K562 (cell line): ENCODE measurements around the gene KIF19. TPM values are rescaled to one million over a fixed set of nuclear protein-coding genes. Genes with fewer than 3 reads are reported as not detected.

Experiments used
- ATAC-seq: fragments of 200-7000 bp; cut with Tn5 transposase; 3 replicates; pipeline ENCODE4 v1.9.1; 2020; ENCODE audit warnings: moderate library complexity
- BruUV-seq: library from RNA; stranded (reverse); fragments of 400-500 nt; replicated peaks from 2 replicates; lab custom pipeline; 2021; lab: Mats Ljungman, UMichigan
- CTCF ChIA-PET: fragments of 300-600 bp; formaldehyde crosslinking; extraction: SDS; loops from one replicate; lab custom pipeline; 2021; ENCODE audit warnings: low intra/inter-chr PET ratio; lab: Yijun Ruan, JAX
- POLR2A ChIA-PET: fragments of 300-600, 350-650 bp; sonication (Branson Sonifier 250); formaldehyde crosslinking; extraction: SDS; loops from one replicate; lab custom pipeline; 2021; ENCODE audit warnings: antibody characterized with exemption, inconsistent platforms; lab: Yijun Ruan, JAX
- DNase-seq, 4 experiments: peaks; one replicate each; pipeline versions ENCODE4 v3.0.0 to v3.0.0-alpha.2; 2011 to 2018; ENCODE audit warnings: low spot score in 3 of 4, mixed read lengths in 3 of 4; ENCODE audit errors: extremely low read depth in 1 of 4
- FAIRE-seq: peaks from 2 replicates; lab custom pipeline; 2011; peaks lifted over from hg19 to GRCh38; lab: Jason Lieb, UNC
- H2AFZ ChIP-seq: 2 replicates; pipeline ENCODE4 v1.6.0; 2011; ENCODE audit warnings: low read depth, low read length, control low read depth, inconsistent platforms
- H3K27ac ChIP-seq: fragments of 200-600 bp; 3 replicates; pipeline ENCODE4 v1.8.0; 2011; ENCODE audit warnings: low read depth, mild to moderate bottlenecking, control low read depth, inconsistent platforms, low read length, moderate library complexity, mixed read lengths; ENCODE audit errors: extremely low read depth
- H3K27me3 ChIP-seq, 2 experiments: fragments of 300-600 bp in 1 of 2; 2 replicates in 1 of 2; 3 replicates in 1 of 2; pipeline versions ENCODE4 v1.6.0 to v1.8.0; 2011; ENCODE audit warnings: inconsistent platforms in 2 of 2, low read length in 2 of 2, mild to moderate bottlenecking in 1 of 2, mixed read lengths in 1 of 2, moderate library complexity in 1 of 2; ENCODE audit not compliant: control insufficient read depth in 2 of 2, insufficient read depth in 2 of 2
- H3K36me3 ChIP-seq: fragments of 300-600 bp; 3 replicates; pipeline ENCODE4 v1.8.0; 2011; ENCODE audit warnings: mild to moderate bottlenecking, low read length, inconsistent platforms; ENCODE audit not compliant: control insufficient read depth, insufficient read depth
- H3K4me1 ChIP-seq, 2 experiments: fragments of 200-600 bp in 1 of 2; replicated peaks in 1 of 2; 2 replicates in 1 of 2; 3 replicates in 1 of 2; pipeline versions ENCODE4 v1.5.1 to v1.8.0; 2011; ENCODE audit warnings: inconsistent platforms in 2 of 2, low read length in 2 of 2, mild to moderate bottlenecking in 1 of 2, mixed read lengths in 1 of 2, moderate library complexity in 1 of 2; ENCODE audit not compliant: control insufficient read depth in 2 of 2, insufficient read depth in 2 of 2
- H3K4me2 ChIP-seq: 2 replicates; pipeline ENCODE4 v1.6.1; 2011; ENCODE audit warnings: low read length, control low read depth, inconsistent platforms, mixed read lengths; ENCODE audit not compliant: insufficient read depth
- H3K4me3 ChIP-seq: fragments of 200-600 bp; sonication (generic), shearing (Covaris generic); 2 replicates; pipeline ENCODE4 v1.5.1; 2016; ENCODE audit warnings: control low read depth, inconsistent platforms
- H3K79me2 ChIP-seq: fragments of 200-600 bp; 3 replicates; pipeline ENCODE4 v1.8.0; 2011; ENCODE audit warnings: low read length, inconsistent platforms; ENCODE audit not compliant: control insufficient read depth, insufficient read depth
- H3K9ac ChIP-seq, 2 experiments: 2 replicates each; pipeline versions ENCODE4 v1.6.0 to v1.6.1; 2011; ENCODE audit warnings: low read depth in 2 of 2, low read length in 2 of 2, control low read depth in 1 of 2, inconsistent platforms in 1 of 2, mild to moderate bottlenecking in 1 of 2, mixed read lengths in 1 of 2; ENCODE audit not compliant: insufficient read depth in 1 of 2
- H3K9me1 ChIP-seq: one replicate; pipeline ENCODE4 v1.6.0; 2011; ENCODE audit warnings: inconsistent platforms, mild to moderate bottlenecking, low read length, moderate library complexity; ENCODE audit not compliant: control insufficient read depth, insufficient read depth
- H3K9me3 ChIP-seq: replicated peaks from 2 replicates; pipeline ENCODE4 v1.5.1; 2011; ENCODE audit warnings: low read depth, low read length, inconsistent platforms; ENCODE audit not compliant: control insufficient read depth, insufficient read depth
- H4K20me1 ChIP-seq: replicated peaks from 2 replicates; pipeline ENCODE4 v1.6.1; 2011; ENCODE audit warnings: low read length, inconsistent platforms, mixed read lengths; ENCODE audit not compliant: control insufficient read depth, insufficient read depth
- CEBPG ChIP-seq, 3 experiments: fragments of 200-800 bp in 1 of 3; sonication (Bioruptor generic) in 1 of 3; sonication (generic) in 1 of 3; formaldehyde crosslinking in 1 of 3; IDR thresholded peaks in 2 of 3; conservative IDR thresholded peaks in 1 of 3; 2 replicates each; pipeline versions ENCODE4 v1.6.1 to v1.8.0; 2016 to 2022; ENCODE audit warnings: missing compliant biosample characterization in 2 of 3, missing genetic modification characterization in 2 of 3, mild to moderate bottlenecking in 1 of 3, missing genetic modification reagents in 1 of 3
- GABPA ChIP-seq: fragments of 200-800 bp; sonication (Bioruptor generic); conservative IDR thresholded peaks from 2 replicates; pipeline ENCODE4 v1.6.1; 2016; ENCODE audit warnings: low read depth, missing genetic modification characterization, missing compliant biosample characterization
- KDM5B ChIP-seq: fragments of 200-600 bp; sonication (generic); IDR thresholded peaks from 2 replicates; pipeline ENCODE4 v1.6.1; 2012; ENCODE audit warnings: low read depth, mild to moderate bottlenecking, moderate library complexity, low read length, control low read depth, inconsistent platforms; ENCODE audit not compliant: insufficient replicate concordance
- MTA1 ChIP-seq: fragments of 450-650 bp; IDR thresholded peaks from 2 replicates; pipeline ENCODE4 v1.6.1; 2017; ENCODE audit warnings: borderline replicate concordance
- NFIX ChIP-seq: fragments of 250-450 bp; sonication (Bioruptor Pico); IDR thresholded peaks from 2 replicates; pipeline ENCODE4 v1.4.0; 2020; ENCODE audit warnings: low read depth, mild to moderate bottlenecking, moderate library complexity
- ZFX ChIP-seq: sonication (generic); formaldehyde crosslinking; IDR thresholded peaks from 2 replicates; pipeline ENCODE4 v1.8.0; 2022; ENCODE audit warnings: mild to moderate bottlenecking, missing genetic modification reagents, moderate library complexity
- WGBS: fragments of 100-300 bp; shearing (Covaris generic); methylation state at CpG from one replicate; pipeline ENCODE4 v1.1.6; 2016; ENCODE audit warnings: low coverage, mixed read lengths; ENCODE audit not compliant: insufficient coverage; ENCODE audit errors: missing lambda C conversion rate; 5-methylcytosine and 5-hydroxymethylcytosine counted together
- in situ Hi-C: fragments of 300-500 bp; cut with MboI; formaldehyde crosslinking; loops from 4 replicates; pipeline ENCODE4 v1.15.0; 2018; ENCODE audit warnings: inconsistent platforms, mixed read lengths
- intact Hi-C: fragments of 100-400 bp; cut with micrococcal nuclease; formaldehyde crosslinking; loops from 2 replicates; pipeline ENCODE4 v1.14.2; 2022
- polyA plus RNA-seq, 8 experiments: library from polyadenylated mRNA; depleted of rRNA in 4 of 8; stranded (reverse) in 5 of 8; unstranded in 3 of 8; fragments of >200 nt; fragmentation: Nextera tagmentation in 2 of 8; fragmentation: Illumina TruSeq in 1 of 8; extraction: Ambion mirVana in 2 of 8; extraction: Trizol in 1 of 8; gene quantifications; 2 replicates each; pipeline versions ENCODE4 v1.2.1 to v1.2.3, GENCODE V29; 2011 to 2014; ENCODE audit warnings: inconsistent platforms in 1 of 8, missing spikeins in 1 of 8
- total RNA-seq, 7 experiments: library from RNA; depleted of rRNA in 6 of 7; stranded (reverse); fragments of >200 nt in 6 of 7; fragmentation: Illumina TruSeq in 2 of 7; extraction: Trizol in 2 of 7; gene quantifications; 2 replicates each; pipeline versions ENCODE4 v1.2.1 to v1.2.3, GENCODE V29; 2011 to 2021; ENCODE audit warnings: low replicate concordance in 1 of 7
- TF ChIP-seq, protein P1 (sequence below): sonication (generic); IDR thresholded peaks from 2 replicates; pipeline ENCODE4 v1.6.1; 2016
- TF ChIP-seq, protein P2 (sequence below): sonication (generic); formaldehyde crosslinking; IDR thresholded peaks from 2 replicates; pipeline ENCODE4 v1.8.1; 2023; ENCODE audit warnings: mild to moderate bottlenecking, missing genetic modification reagents
- TF ChIP-seq, protein P3 (sequence below), 3 experiments: IDR thresholded peaks in 2 of 3; conservative IDR thresholded peaks in 1 of 3; 2 replicates each; pipeline ENCODE4 v1.5.1; 2011 to 2012; ENCODE audit warnings: low read length in 3 of 3, mild to moderate bottlenecking in 3 of 3, control low read depth in 2 of 3, improper control_type of control experiment in 1 of 3, inconsistent platforms in 1 of 3, low read depth in 1 of 3, mixed read lengths in 1 of 3, moderate library complexity in 1 of 3; ENCODE audit not compliant: insufficient read depth in 2 of 3
- TF ChIP-seq, protein P4 (sequence below): fragments of 450-650 bp; formaldehyde crosslinking; IDR thresholded peaks from 2 replicates; pipeline ENCODE4 v1.4.0; 2022; ENCODE audit warnings: missing genetic modification characterization

KIF19 gene
- total and polyA plus RNA-seq, 9 of the 15 experiments (the other 6 are each of a cell fraction or from before 2014, with no cell fraction given), result 0.10 TPM; not detected in 8

DNA sequence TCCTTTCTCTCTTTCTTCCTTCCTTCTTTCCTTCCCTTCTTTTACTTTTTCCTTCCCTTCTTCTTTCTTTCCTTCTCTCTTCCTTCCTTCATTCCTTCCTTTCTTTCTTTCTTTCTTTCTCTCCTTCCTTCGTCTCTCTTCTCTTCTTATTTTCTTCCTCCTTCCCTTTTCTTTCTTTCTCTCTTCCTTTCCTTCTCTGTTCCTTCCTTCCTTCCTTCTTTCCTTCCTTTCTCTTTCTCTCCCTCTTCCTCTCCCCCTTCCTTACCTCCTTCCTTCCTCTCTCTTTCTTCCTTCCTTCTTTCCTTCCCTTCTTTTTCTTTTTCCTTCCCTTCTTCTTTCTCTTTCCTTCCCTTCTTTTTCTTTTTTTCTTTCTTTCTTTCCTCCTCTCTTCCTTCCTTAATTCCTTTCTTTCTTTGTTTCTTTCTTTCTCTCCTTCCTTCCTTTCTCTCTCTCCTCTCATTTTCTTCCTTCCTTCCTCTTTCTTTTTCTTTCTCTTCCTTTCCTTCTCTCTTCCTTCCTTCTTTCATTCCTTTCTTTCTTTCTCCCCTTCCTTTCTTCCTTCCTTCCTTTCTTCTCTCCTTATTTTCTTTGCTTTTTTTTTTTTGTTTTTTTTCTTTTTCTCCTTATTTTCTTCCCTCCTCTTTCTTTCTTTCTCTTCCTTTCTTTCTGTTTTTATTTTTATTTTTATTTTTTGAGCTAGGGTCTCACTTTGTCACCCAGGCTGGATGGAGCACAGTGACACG, 64.1 kb downstream of the KIF19 start (continued):
- TF ChIP-seq, protein P1, sequence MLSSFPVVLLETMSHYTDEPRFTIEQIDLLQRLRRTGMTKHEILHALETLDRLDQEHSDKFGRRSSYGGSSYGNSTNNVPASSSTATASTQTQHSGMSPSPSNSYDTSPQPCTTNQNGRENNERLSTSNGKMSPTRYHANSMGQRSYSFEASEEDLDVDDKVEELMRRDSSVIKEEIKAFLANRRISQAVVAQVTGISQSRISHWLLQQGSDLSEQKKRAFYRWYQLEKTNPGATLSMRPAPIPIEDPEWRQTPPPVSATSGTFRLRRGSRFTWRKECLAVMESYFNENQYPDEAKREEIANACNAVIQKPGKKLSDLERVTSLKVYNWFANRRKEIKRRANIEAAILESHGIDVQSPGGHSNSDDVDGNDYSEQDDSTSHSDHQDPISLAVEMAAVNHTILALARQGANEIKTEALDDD, result no peak
- TF ChIP-seq MTA1, result peak; percentile 77; the same call in 1 of the 2 replicates

DNA sequence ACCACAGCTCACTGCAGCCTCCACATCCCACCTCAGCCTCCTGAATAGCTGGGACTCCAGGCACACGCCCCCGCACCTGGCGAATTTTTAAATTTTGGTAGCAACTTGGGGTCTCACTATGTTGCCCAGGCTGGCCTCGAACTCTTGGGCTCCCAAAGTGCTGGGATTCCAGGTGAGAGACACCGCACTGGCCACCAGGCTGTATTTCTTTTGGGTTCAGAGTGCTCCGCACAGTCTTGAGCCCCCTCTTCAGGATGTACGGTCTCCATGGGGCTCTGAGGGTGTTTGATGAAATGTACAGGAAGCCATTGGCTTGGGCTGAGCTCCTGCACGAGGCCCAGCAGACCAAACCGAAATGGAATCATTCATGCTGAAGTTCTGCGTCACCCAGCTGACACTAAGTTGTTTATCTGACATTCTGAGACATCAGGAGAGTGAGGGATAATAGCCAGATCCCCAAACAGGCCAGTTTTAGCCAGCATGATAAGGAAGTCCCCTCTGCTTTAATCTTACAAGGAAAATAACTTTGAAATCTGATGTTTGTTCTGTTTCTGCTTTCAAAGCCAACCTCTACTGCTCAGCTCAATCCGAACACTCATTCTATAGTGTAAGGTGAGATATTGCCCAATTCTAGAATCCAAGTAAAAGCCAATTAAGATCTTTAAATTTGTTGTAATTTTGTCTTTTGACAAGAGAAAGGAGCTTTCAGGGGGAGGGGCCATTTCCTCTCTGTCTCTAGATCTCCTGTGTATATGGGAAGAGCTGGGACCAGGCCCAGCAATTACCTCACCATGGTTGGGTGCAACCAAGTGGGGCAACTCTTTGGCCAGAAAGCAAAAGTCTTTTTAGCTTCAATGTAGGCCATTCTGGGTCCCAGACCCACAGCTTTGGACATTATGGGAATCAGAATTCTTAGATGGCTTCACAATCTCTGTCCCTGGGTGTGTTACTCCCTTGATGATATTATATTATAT, 64.9 kb downstream of the KIF19 start:
- Histone ChIP-seq H3K4me2 (no peak overlapping the region), H3K9me3 (no peaks in the 10 kb centered on the region; the same call in 1 of the 2 replicates), H3K27me3 (peaks cover 24 to 36% of the 10 kb centered on the region in 2 experiments; a peak in 4 of 5 replicates), H4K20me1 (no peaks in the 10 kb centered on the region), H3K9me1 (no peaks in the 10 kb centered on the region), H3K4me1 (peaks cover 0 to 11% of the 10 kb centered on the region in 2 experiments; a peak in 3 of 5 replicates), H3K36me3 (no peaks in the 10 kb centered on the region), H3K4me3 (no peak overlapping the region), H2AFZ (no peak overlapping the region), H3K9ac (no peak overlapping the region), H3K79me2 (no peaks in the 10 kb centered on the region), H3K27ac (no peak overlapping the region)
- no peak for DNase-seq
- FAIRE-seq, result no peak
- in situ Hi-C loops (no loop called here), intact Hi-C loops (no loop called here)
- POLR2A ChIA-PET, result interaction anchor here (0.6 to 1.2 kb wide), 2 partner anchors 21 to 65 kb away, joined by 3 to 4 read pairs; no protein-coding TSS in a partner anchor
- WGBS, result 2% methylated on average over 11 of the region's 11 CpGs
- no TSS peak for BruUV-seq
- no peak for ATAC-seq
- CTCF ChIA-PET, result no interaction called here
- TF ChIP-seq ZFX (CRISPR knock-in tag) (peak; percentile 47; the same call in 1 of the 2 replicates), GABPA (tag) (peak; percentile 22; the same call in 1 of the 2 replicates), NFIX (CRISPR knock-in tag) (no peak), KDM5B (no peak), CEBPG (CRISPR knock-in tag; IDR thresholded peaks at IDR 0.05) (no peak), CEBPG (tag; conservative IDR thresholded peaks at IDR 0.05 in 1 of 2, IDR thresholded peaks at IDR 0.05 in 1 of 2) (peak; percentile 70 to 72)
- TF ChIP-seq, protein P2, sequence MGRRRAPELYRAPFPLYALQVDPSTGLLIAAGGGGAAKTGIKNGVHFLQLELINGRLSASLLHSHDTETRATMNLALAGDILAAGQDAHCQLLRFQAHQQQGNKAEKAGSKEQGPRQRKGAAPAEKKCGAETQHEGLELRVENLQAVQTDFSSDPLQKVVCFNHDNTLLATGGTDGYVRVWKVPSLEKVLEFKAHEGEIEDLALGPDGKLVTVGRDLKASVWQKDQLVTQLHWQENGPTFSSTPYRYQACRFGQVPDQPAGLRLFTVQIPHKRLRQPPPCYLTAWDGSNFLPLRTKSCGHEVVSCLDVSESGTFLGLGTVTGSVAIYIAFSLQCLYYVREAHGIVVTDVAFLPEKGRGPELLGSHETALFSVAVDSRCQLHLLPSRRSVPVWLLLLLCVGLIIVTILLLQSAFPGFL (CRISPR knock-in tag), result no peak
- TF ChIP-seq, protein P3, sequence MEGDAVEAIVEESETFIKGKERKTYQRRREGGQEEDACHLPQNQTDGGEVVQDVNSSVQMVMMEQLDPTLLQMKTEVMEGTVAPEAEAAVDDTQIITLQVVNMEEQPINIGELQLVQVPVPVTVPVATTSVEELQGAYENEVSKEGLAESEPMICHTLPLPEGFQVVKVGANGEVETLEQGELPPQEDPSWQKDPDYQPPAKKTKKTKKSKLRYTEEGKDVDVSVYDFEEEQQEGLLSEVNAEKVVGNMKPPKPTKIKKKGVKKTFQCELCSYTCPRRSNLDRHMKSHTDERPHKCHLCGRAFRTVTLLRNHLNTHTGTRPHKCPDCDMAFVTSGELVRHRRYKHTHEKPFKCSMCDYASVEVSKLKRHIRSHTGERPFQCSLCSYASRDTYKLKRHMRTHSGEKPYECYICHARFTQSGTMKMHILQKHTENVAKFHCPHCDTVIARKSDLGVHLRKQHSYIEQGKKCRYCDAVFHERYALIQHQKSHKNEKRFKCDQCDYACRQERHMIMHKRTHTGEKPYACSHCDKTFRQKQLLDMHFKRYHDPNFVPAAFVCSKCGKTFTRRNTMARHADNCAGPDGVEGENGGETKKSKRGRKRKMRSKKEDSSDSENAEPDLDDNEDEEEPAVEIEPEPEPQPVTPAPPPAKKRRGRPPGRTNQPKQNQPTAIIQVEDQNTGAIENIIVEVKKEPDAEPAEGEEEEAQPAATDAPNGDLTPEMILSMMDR (IDR thresholded peaks at IDR 0.05 in 2 of 3, conservative IDR thresholded peaks at IDR 0.05 in 1 of 3; ENCODE audit: insufficient read depth in 2 of 3, low read depth in 1 of 3, low read length in 3 of 3), result 0 out of 6 replicates have a peak, but pooled peaks of 1 of the 3 experiments have one; percentile 5
- TF ChIP-seq, protein P4, sequence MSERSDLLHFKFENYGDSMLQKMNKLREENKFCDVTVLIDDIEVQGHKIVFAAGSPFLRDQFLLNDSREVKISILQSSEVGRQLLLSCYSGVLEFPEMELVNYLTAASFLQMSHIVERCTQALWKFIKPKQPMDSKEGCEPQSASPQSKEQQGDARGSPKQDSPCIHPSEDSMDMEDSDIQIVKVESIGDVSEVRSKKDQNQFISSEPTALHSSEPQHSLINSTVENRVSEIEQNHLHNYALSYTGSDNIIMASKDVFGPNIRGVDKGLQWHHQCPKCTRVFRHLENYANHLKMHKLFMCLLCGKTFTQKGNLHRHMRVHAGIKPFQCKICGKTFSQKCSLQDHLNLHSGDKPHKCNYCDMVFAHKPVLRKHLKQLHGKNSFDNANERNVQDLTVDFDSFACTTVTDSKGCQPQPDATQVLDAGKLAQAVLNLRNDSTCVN (CRISPR knock-in tag), result no peak
